ENCODE results near the gene SMYD3. TPM values are rescaled to one million over a fixed set of nuclear protein-coding genes. Genes with fewer than 3 reads are reported as not detected.
A peak's percentile ranks its signal among the peaks of the same experiment; 100 is the strongest.

The SMYD3 gene
- polyA plus RNA-seq, 1 donor from 2014 or later: 48.6 TPM

DNA sequence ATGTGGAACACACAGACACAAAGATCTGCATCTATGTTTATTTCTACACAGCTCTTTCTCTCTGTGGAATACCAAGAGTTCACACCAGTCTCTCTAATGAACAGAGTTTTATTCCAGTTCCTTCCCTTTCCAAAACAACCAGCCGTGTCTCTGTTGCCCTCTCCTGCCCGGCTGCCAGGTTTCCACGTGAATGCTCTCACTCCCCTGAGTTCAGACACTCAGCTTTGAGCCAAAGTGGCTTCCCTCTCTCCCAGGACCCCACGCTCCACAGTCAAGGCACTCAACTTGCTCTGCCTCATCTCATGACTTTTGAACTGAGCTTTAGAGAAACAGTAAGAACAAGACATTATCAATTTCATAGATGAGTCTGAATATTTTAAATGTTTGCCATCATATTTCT lies 488.9 kb downstream of the SMYD3 start:
- Histone ChIP-seq H3K4me3 (ENCODE audit: low read length) (no peak overlapping the region), H3K27me3 (ENCODE audit: insufficient read depth, low read depth, low read length) (no peaks in the 10 kb centered on the region), H3K27ac (ENCODE audit: low read length) (no peak overlapping the region), H3K4me2 (ENCODE audit: low read length) (no peak overlapping the region), H3K9ac (ENCODE audit: low read length) (no peak overlapping the region), H2AFZ (ENCODE audit: low read depth, low read length) (no peak overlapping the region), H4K20me1 (ENCODE audit: insufficient read depth) (no peaks in the 10 kb centered on the region), H3K9me2 (ENCODE audit: insufficient read depth, low read length) (no peaks in the 10 kb centered on the region), H3K36me3 (ENCODE audit: insufficient read depth, low read length) (no peaks in the 10 kb centered on the region), H3F3A (ENCODE audit: insufficient read depth, low read length, poor library complexity, severe bottlenecking) (no peaks in the 10 kb centered on the region), H3K79me2 (replicated peaks; ENCODE audit: insufficient read depth, low read length) (no peaks in the 10 kb centered on the region), H3K9me3 (ENCODE audit: low read length) (no peaks in the 10 kb centered on the region)
- TF ChIP-seq EZH2 (IDR thresholded peaks at IDR 0.05; ENCODE audit: borderline replicate concordance, insufficient read depth, low read length, poor library complexity, severe bottlenecking) (no peak), TAF1 (IDR thresholded peaks at IDR 0.05; ENCODE audit: low read depth) (no peak), SMC3 (conservative IDR thresholded peaks at IDR 0.05; ENCODE audit: poor library complexity) (no peak), MXI1 (conservative IDR thresholded peaks at IDR 0.05; ENCODE audit: poor library complexity, severe bottlenecking) (no peak)
- TF ChIP-seq, protein P1, sequence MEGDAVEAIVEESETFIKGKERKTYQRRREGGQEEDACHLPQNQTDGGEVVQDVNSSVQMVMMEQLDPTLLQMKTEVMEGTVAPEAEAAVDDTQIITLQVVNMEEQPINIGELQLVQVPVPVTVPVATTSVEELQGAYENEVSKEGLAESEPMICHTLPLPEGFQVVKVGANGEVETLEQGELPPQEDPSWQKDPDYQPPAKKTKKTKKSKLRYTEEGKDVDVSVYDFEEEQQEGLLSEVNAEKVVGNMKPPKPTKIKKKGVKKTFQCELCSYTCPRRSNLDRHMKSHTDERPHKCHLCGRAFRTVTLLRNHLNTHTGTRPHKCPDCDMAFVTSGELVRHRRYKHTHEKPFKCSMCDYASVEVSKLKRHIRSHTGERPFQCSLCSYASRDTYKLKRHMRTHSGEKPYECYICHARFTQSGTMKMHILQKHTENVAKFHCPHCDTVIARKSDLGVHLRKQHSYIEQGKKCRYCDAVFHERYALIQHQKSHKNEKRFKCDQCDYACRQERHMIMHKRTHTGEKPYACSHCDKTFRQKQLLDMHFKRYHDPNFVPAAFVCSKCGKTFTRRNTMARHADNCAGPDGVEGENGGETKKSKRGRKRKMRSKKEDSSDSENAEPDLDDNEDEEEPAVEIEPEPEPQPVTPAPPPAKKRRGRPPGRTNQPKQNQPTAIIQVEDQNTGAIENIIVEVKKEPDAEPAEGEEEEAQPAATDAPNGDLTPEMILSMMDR (IDR thresholded peaks at IDR 0.05; ENCODE audit: poor library complexity, severe bottlenecking): no peak

DNA sequence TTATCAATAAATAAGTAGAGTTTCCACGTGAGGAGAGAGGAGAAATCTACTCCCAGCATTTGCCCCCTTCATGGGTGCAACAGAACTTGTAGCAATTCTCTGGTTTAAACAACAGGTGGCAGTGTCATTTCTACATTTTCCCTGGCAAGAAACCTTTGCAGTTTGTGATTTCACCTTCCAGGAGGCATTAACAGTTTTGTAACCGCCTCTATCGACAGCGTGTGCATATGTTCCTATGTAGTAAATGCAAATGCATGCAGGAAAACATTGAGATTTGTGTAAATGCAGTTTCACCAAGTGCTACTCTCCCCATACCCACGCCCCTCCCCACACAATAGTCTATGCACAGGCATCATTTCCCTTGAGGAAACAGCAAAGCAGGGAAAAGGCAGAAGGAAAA lies 494.7 kb downstream of the SMYD3 start:
- no peaks in the 10 kb centered on the region for H3K9me3 ChIP-seq (ENCODE audit: low read length)
- TF ChIP-seq, protein P1 (IDR thresholded peaks at IDR 0.05; ENCODE audit: poor library complexity, severe bottlenecking): peak; percentile 81
- no peak for TF ChIP-seq EP300 (conservative IDR thresholded peaks at IDR 0.05; ENCODE audit: poor library complexity, severe bottlenecking)
- peak; percentile 82 for TF ChIP-seq RAD21 (conservative IDR thresholded peaks at IDR 0.05)
- TF ChIP-seq SMC3 (conservative IDR thresholded peaks at IDR 0.05; ENCODE audit: poor library complexity): peak; percentile 86
- H3K4me2 ChIP-seq (ENCODE audit: low read length): no peak overlapping the region
- no peaks in the 10 kb centered on the region for H3K9me2 ChIP-seq (ENCODE audit: insufficient read depth, low read length)
- H3K79me2 ChIP-seq (replicated peaks; ENCODE audit: insufficient read depth, low read length): no peaks in the 10 kb centered on the region
- H3K27ac ChIP-seq (ENCODE audit: low read length): peak overlapping the region; percentile 17
- no peak overlapping the region for H3K9ac ChIP-seq (ENCODE audit: low read length)
- H3K27me3 ChIP-seq (ENCODE audit: insufficient read depth, low read depth, low read length): no peaks in the 10 kb centered on the region
- H4K20me1 ChIP-seq (ENCODE audit: insufficient read depth): no peaks in the 10 kb centered on the region
- H2AFZ ChIP-seq (ENCODE audit: low read depth, low read length): no peak overlapping the region
- no peaks in the 10 kb centered on the region for H3K36me3 ChIP-seq (ENCODE audit: insufficient read depth, low read length)
- H3F3A ChIP-seq (ENCODE audit: insufficient read depth, low read length, poor library complexity, severe bottlenecking): no peaks in the 10 kb centered on the region
- H3K4me3 ChIP-seq (ENCODE audit: low read length): no peak overlapping the region

DNA sequence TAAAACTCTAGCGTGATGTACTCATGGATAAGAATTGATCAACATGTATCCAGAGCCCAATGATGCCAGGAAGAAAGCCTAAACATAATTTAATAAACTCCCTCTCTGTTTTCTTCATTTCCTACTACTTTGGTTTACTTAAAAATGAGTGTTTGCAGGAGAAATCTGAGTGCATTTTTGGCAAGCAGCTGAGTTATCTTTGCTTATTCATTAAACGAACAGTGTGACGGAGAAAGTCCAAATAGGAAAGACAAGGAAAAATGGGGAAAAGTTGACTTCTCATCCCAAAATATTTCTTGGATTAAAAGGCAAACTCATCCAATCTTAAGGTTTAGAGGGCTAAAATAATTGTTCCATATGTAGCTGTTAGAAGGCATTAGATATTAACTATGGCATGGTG lies 496.7 kb downstream of the SMYD3 start:
- H4K20me1 ChIP-seq (ENCODE audit: insufficient read depth): no peaks in the 10 kb centered on the region
- no peak overlapping the region for H3K4me2 ChIP-seq (ENCODE audit: low read length)
- H3K36me3 ChIP-seq (ENCODE audit: insufficient read depth, low read length): no peaks in the 10 kb centered on the region
- H3K9ac ChIP-seq (ENCODE audit: low read length): no peak overlapping the region
- no peak overlapping the region for H2AFZ ChIP-seq (ENCODE audit: low read depth, low read length)
- no peaks in the 10 kb centered on the region for H3K27me3 ChIP-seq (ENCODE audit: insufficient read depth, low read depth, low read length)
- no peaks in the 10 kb centered on the region for H3K79me2 ChIP-seq (replicated peaks; ENCODE audit: insufficient read depth, low read length)
- no peak for TF ChIP-seq TAF1 (IDR thresholded peaks at IDR 0.05; ENCODE audit: low read depth)
- no peaks in the 10 kb centered on the region for H3K9me3 ChIP-seq (ENCODE audit: low read length)
- no peaks in the 10 kb centered on the region for H3K9me2 ChIP-seq (ENCODE audit: insufficient read depth, low read length)
- no peaks in the 10 kb centered on the region for H3F3A ChIP-seq (ENCODE audit: insufficient read depth, low read length, poor library complexity, severe bottlenecking)
- H3K4me3 ChIP-seq (ENCODE audit: low read length): no peak overlapping the region
- H3K27ac ChIP-seq (ENCODE audit: low read length): no peak overlapping the region

Data from neural cell (in vitro differentiated cells).